H1 (cell line): ENCODE measurements around the gene FHDC1.

Experiments used
- CHD2 ChIP-seq: IDR thresholded peaks from 2 replicates; pipeline ENCODE4 v1.6.1; 2012; ENCODE audit warnings: low read length, improper control_type of control experiment
- CTCF ChIP-seq, 3 experiments: IDR thresholded peaks; 1 replicate in 2 of 3; 2 replicates in 1 of 3; pipeline versions ENCODE4 v1.5.1 to v1.6.1; 2011; ENCODE audit warnings: low read length in 3 of 3, mild to moderate bottlenecking in 3 of 3, inconsistent platforms in 2 of 3, low read depth in 1 of 3, moderate library complexity in 1 of 3; ENCODE audit not compliant: insufficient read depth in 1 of 3; ENCODE audit errors: control extremely low read depth in 1 of 3
- JUND ChIP-seq: IDR thresholded peaks from 2 replicates; pipeline ENCODE4 v1.6.1; 2011; ENCODE audit warnings: mild to moderate bottlenecking, improper control_type of control experiment, low read length
- NANOG ChIP-seq: IDR thresholded peaks from 2 replicates; pipeline ENCODE4 v1.6.1; 2011; ENCODE audit warnings: low read length, low read depth, mild to moderate bottlenecking, inconsistent platforms; ENCODE audit not compliant: insufficient read depth, poor library complexity, severe bottlenecking
- POLR2A ChIP-seq, 2 experiments: IDR thresholded peaks; 1 replicate in 1 of 2; 2 replicates in 1 of 2; pipeline ENCODE4 v1.6.1; 2011; ENCODE audit warnings: low read depth in 2 of 2, low read length in 2 of 2, mild to moderate bottlenecking in 2 of 2; ENCODE audit errors: control extremely low read depth in 1 of 2
- POLR2AphosphoS5 ChIP-seq: IDR thresholded peaks from 2 replicates; pipeline ENCODE4 v1.6.1; 2011; ENCODE audit warnings: low read depth, low read length
- RAD21 ChIP-seq, 2 experiments: IDR thresholded peaks in 1 of 2; conservative IDR thresholded peaks in 1 of 2; 2 replicates each; pipeline ENCODE4 v1.6.1; 2011; ENCODE audit warnings: low read depth in 2 of 2, low read length in 2 of 2, improper control_type of control experiment in 1 of 2, inconsistent platforms in 1 of 2, mild to moderate bottlenecking in 1 of 2, moderate library complexity in 1 of 2
- TAF1 ChIP-seq: IDR thresholded peaks from 2 replicates; pipeline ENCODE4 v1.6.1; 2011; ENCODE audit warnings: mild to moderate bottlenecking, low read depth, low read length
- TEAD4 ChIP-seq: IDR thresholded peaks from 2 replicates; pipeline ENCODE4 v1.6.1; 2012; ENCODE audit warnings: low read depth, low read length, inconsistent platforms, mixed read lengths
- TF ChIP-seq, protein P1 (sequence below): IDR thresholded peaks from 2 replicates; pipeline ENCODE4 v1.6.1; 2011; ENCODE audit warnings: low read depth, mild to moderate bottlenecking, low read length; ENCODE audit not compliant: insufficient read depth

GRCh38 chr4:152909901-152910300 is 26.2 kb upstream of the FHDC1 start:
- TF ChIP-seq POLR2AphosphoS5 = no peak
- no peak for TF ChIP-seq POLR2A (IDR thresholded peaks at IDR 0.05; ENCODE audit: control extremely low read depth in 1 of 2, low read depth in 2 of 2, low read length in 2 of 2)
- no peak for TF ChIP-seq JUND
- no peak for TF ChIP-seq CTCF (IDR thresholded peaks at IDR 0.05; ENCODE audit: control extremely low read depth in 1 of 3, insufficient read depth in 1 of 3, low read depth in 1 of 3, low read length in 3 of 3)
- TF ChIP-seq RAD21 (IDR thresholded peaks at IDR 0.05 in 1 of 2, conservative IDR thresholded peaks at IDR 0.05 in 1 of 2; ENCODE audit: low read depth in 2 of 2, low read length in 2 of 2) = no peak
- TF ChIP-seq, protein P1, sequence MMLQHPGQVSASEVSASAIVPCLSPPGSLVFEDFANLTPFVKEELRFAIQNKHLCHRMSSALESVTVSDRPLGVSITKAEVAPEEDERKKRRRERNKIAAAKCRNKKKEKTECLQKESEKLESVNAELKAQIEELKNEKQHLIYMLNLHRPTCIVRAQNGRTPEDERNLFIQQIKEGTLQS = no peak
- TF ChIP-seq CHD2 = no peak
- TF ChIP-seq TAF1 = no peak
- TF ChIP-seq NANOG = no peak
- no peak for TF ChIP-seq TEAD4
